SU-DHL-6 (cell line): ENCODE results near the gene KRT17.

Experiments used
- H2AFZ ChIP-seq: fragments of 200-600 bp; sonication (generic); 2 replicates; pipeline ENCODE4 v1.6.1; 2014; ENCODE audit warnings: low read depth, mild to moderate bottlenecking, moderate library complexity, mixed read lengths, antibody characterized with exemption, low read length; ENCODE audit not compliant: severe bottlenecking
- H3F3A ChIP-seq: fragments of 200-600 bp; shearing (Covaris generic); 2 replicates; pipeline ENCODE4 v1.6.0; 2016; ENCODE audit warnings: antibody characterized with exemption, mild to moderate bottlenecking; ENCODE audit not compliant: insufficient read depth
- H3K27ac ChIP-seq: fragments of 200-600 bp; sonication (generic); 2 replicates; pipeline ENCODE4 v1.5.1; 2016; ENCODE audit warnings: low read depth, mild to moderate bottlenecking, low read length, moderate library complexity, mixed read lengths
- H3K27me3 ChIP-seq: fragments of 200-600 bp; sonication (generic), shearing (Covaris generic); 2 replicates; pipeline ENCODE4 v1.6.0; 2014; ENCODE audit warnings: mild to moderate bottlenecking, low read length
- H3K36me3 ChIP-seq: fragments of 200-600 bp; sonication (generic); 2 replicates; pipeline ENCODE4 v1.6.1; 2014; ENCODE audit warnings: mild to moderate bottlenecking, low read length, mixed read lengths
- H3K4me2 ChIP-seq: fragments of 300-600, 200-600 bp; shearing (Covaris generic), sonication (generic); 2 replicates; pipeline ENCODE4 v1.6.0; 2014; ENCODE audit warnings: low read length, low read depth, mild to moderate bottlenecking; ENCODE audit not compliant: poor library complexity, severe bottlenecking
- H3K4me3 ChIP-seq: fragments of 200-600 bp; sonication (generic); 2 replicates; pipeline ENCODE4 v1.5.1; 2014; ENCODE audit warnings: antibody characterized with exemption, low read length, mild to moderate bottlenecking, mixed read lengths; ENCODE audit not compliant: insufficient read depth, poor library complexity, severe bottlenecking
- H3K79me2 ChIP-seq: fragments of 200-600 bp; sonication (generic); 2 replicates; pipeline ENCODE4 v1.6.1; 2014; ENCODE audit warnings: mild to moderate bottlenecking, low read length, moderate library complexity; ENCODE audit not compliant: insufficient read depth
- H3K9ac ChIP-seq: fragments of 200-600 bp; sonication (generic); 2 replicates; pipeline ENCODE4 v1.7.0; 2014; ENCODE audit warnings: mild to moderate bottlenecking, low read length
- H3K9me2 ChIP-seq: fragments of 200-600 bp; sonication (generic); replicated peaks from 2 replicates; pipeline ENCODE4 v1.6.1; 2014; ENCODE audit warnings: low read length; ENCODE audit not compliant: insufficient read depth
- H3K9me3 ChIP-seq: fragments of 200-600 bp; sonication (generic); 2 replicates; pipeline ENCODE4 v1.6.1; 2014; ENCODE audit warnings: low read length, mixed read lengths; ENCODE audit not compliant: insufficient read depth
- H4K20me1 ChIP-seq: fragments of 200-600 bp; sonication (generic); 2 replicates; pipeline ENCODE4 v1.6.1; 2014; ENCODE audit warnings: low read depth, mild to moderate bottlenecking, antibody characterized with exemption, low read length, moderate library complexity, mixed read lengths
- CTCF ChIP-seq: fragments of 200-600 bp; sonication (generic); IDR thresholded peaks from one replicate; pipeline ENCODE4 v1.5.1; 2017; ENCODE audit warnings: antibody characterized with exemption, mild to moderate bottlenecking, low read length, moderate library complexity; ENCODE audit not compliant: insufficient read depth, poor library complexity, severe bottlenecking
- EZH2phosphoT487 ChIP-seq: fragments of 200-600 bp; sonication (generic), shearing (Covaris generic); conservative IDR thresholded peaks from 2 replicates; pipeline ENCODE4 v1.6.1; 2018; ENCODE audit warnings: mild to moderate bottlenecking, antibody characterized with exemption, low read length, moderate library complexity, mixed read lengths

KRT17 gene

GRCh38 chr17:41600318-41600717 is 24.1 kb downstream of the KRT17 start:
- H3K27ac ChIP-seq = no peak overlapping the region
- no peaks in the 10 kb centered on the region for H3K27me3 ChIP-seq

GRCh38 chr17:41599680-41600079 is 24.7 kb downstream of the KRT17 start:
- no peaks in the 10 kb centered on the region for H3K36me3 ChIP-seq
- H3F3A ChIP-seq = no peaks in the 10 kb centered on the region
- no peak overlapping the region for H2AFZ ChIP-seq
- H3K4me3 ChIP-seq = no peak overlapping the region
- no peak overlapping the region for H3K27ac ChIP-seq
- no peak for TF ChIP-seq CTCF
- no peak for TF ChIP-seq EZH2phosphoT487
- no peaks in the 10 kb centered on the region for H3K9me3 ChIP-seq
- H3K9me2 ChIP-seq = no peaks in the 10 kb centered on the region
- H3K27me3 ChIP-seq = no peaks in the 10 kb centered on the region
- no peak overlapping the region for H3K9ac ChIP-seq
- no peaks in the 10 kb centered on the region for H4K20me1 ChIP-seq
- no peak overlapping the region for H3K4me2 ChIP-seq
- no peaks in the 10 kb centered on the region for H3K79me2 ChIP-seq

More at GRCh38 chr17:41600318-41600717, 24.1 kb downstream of the KRT17 start:
- H4K20me1 ChIP-seq = no peaks in the 10 kb centered on the region
- no peak overlapping the region for H2AFZ ChIP-seq
- no peak overlapping the region for H3K9ac ChIP-seq
- H3K9me3 ChIP-seq = no peaks in the 10 kb centered on the region
- H3F3A ChIP-seq = no peaks in the 10 kb centered on the region
- no peak overlapping the region for H3K4me3 ChIP-seq
- no peaks in the 10 kb centered on the region for H3K36me3 ChIP-seq
- no peaks in the 10 kb centered on the region for H3K79me2 ChIP-seq
- no peaks in the 10 kb centered on the region for H3K9me2 ChIP-seq
- H3K4me2 ChIP-seq = no peak overlapping the region
- TF ChIP-seq EZH2phosphoT487 (no peak), CTCF (no peak)

GRCh38 chr17:41595585-41595984 is 28.8 kb downstream of the KRT17 start:
- TF ChIP-seq EZH2phosphoT487 (no peak), CTCF (no peak)
- no peaks in the 10 kb centered on the region for H3K9me2 ChIP-seq
- H3K4me2 ChIP-seq = no peak overlapping the region
- no peak overlapping the region for H3K4me3 ChIP-seq
- H3K27me3 ChIP-seq = no peaks in the 10 kb centered on the region
- H3K27ac ChIP-seq = no peak overlapping the region
- H2AFZ ChIP-seq = no peak overlapping the region
- H3K36me3 ChIP-seq = no peaks in the 10 kb centered on the region
- H3K79me2 ChIP-seq = no peaks in the 10 kb centered on the region
- no peaks in the 10 kb centered on the region for H3K9me3 ChIP-seq
- no peaks in the 10 kb centered on the region for H4K20me1 ChIP-seq
- H3K9ac ChIP-seq = no peak overlapping the region
- no peaks in the 10 kb centered on the region for H3F3A ChIP-seq

DNA sequence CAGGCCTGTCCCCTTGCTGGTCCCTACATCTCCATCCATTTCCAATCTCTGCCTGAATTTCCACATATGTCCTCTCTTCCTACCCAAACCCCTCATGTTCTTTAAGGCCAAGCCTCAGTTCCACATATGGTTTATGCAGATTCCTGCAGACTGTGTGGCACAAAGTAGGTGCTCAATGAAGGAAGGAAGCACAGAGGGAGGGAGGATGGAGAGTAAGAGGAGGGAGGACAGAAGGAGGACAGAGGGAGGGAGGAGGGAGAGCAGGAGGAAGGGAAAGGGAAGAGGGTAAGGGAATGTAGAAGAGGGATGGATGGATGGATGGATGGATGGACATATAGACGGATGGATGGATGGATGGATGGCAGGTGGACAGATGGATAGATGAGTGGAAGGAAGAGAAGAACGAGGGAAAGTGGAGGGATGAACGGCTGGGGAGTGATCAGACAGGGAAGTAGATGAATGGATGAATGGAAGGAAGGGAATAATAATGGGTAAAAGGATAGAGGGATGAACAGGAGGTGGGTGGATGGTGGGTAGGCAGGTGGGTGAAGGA is 29.9 kb downstream of the KRT17 start:
- H3K36me3 ChIP-seq = no peaks in the 10 kb centered on the region
- H3K9ac ChIP-seq = no peak overlapping the region
- TF ChIP-seq EZH2phosphoT487 (no peak), CTCF (no peak)
- no peaks in the 10 kb centered on the region for H4K20me1 ChIP-seq
- H3K9me3 ChIP-seq = no peaks in the 10 kb centered on the region
- H3K9me2 ChIP-seq = no peaks in the 10 kb centered on the region
- H3K79me2 ChIP-seq = no peaks in the 10 kb centered on the region
- no peak overlapping the region for H2AFZ ChIP-seq
- no peak overlapping the region for H3K4me3 ChIP-seq
- no peak overlapping the region for H3K4me2 ChIP-seq
- H3K27me3 ChIP-seq = no peaks in the 10 kb centered on the region
- no peak overlapping the region for H3K27ac ChIP-seq
- H3F3A ChIP-seq = no peaks in the 10 kb centered on the region
